HepG2 (cell line): ENCODE results near the gene NEDD4. TPM values are rescaled to one million over a fixed set of nuclear protein-coding genes. Genes with fewer than 3 reads are reported as not detected.
A peak's percentile ranks its signal among the peaks of the same experiment; 100 is the strongest.

Experiments used
- AKAP8 ChIP-seq: sonication (generic); formaldehyde crosslinking; IDR thresholded peaks from 2 replicates; pipeline ENCODE4 v1.5.1; 2020; ENCODE audit warnings: mild to moderate bottlenecking, missing genetic modification reagents
- ASH2L ChIP-seq: fragments of 300-600, 200-600 bp; sonication (generic); IDR thresholded peaks from 2 replicates; pipeline ENCODE4 v1.7.0; 2017; ENCODE audit warnings: low read depth, mild to moderate bottlenecking, moderate library complexity, mixed read lengths, low read length; ENCODE audit not compliant: insufficient read length
- CC2D1A ChIP-seq: sonication (generic); formaldehyde crosslinking; IDR thresholded peaks from 2 replicates; pipeline ENCODE4 v1.8.1; 2023; ENCODE audit warnings: mild to moderate bottlenecking, missing genetic modification reagents
- GFI1 ChIP-seq: sonication (generic); formaldehyde crosslinking; IDR thresholded peaks from 2 replicates; pipeline ENCODE4 v1.5.0; 2020; ENCODE audit warnings: missing genetic modification reagents, mild to moderate bottlenecking, borderline replicate concordance
- GMEB2 ChIP-seq: IDR thresholded peaks from 2 replicates; pipeline ENCODE4 v1.6.1; 2016; ENCODE audit warnings: missing biosample characterization, missing genetic modification reagents, low read depth
- MAF1 ChIP-seq: sonication (generic); formaldehyde crosslinking; IDR thresholded peaks from 2 replicates; pipeline ENCODE4 v1.5.0; 2020; ENCODE audit warnings: missing genetic modification reagents, borderline replicate concordance
- MEF2D ChIP-seq: sonication (generic); formaldehyde crosslinking; IDR thresholded peaks from 2 replicates; pipeline ENCODE4 v1.5.1; 2020; ENCODE audit warnings: mild to moderate bottlenecking, missing genetic modification reagents
- NFIB ChIP-seq: sonication (generic); formaldehyde crosslinking; IDR thresholded peaks from 2 replicates; pipeline ENCODE4 v1.9.0; 2021; ENCODE audit warnings: missing genetic modification reagents, mild to moderate bottlenecking, borderline replicate concordance
- NFKB2 ChIP-seq: sonication (generic); formaldehyde crosslinking; IDR thresholded peaks from 2 replicates; pipeline ENCODE4 v1.4.0; 2020; ENCODE audit warnings: missing genetic modification reagents, borderline replicate concordance
- NFRKB ChIP-seq: fragments of 450-650 bp; IDR thresholded peaks from 2 replicates; pipeline ENCODE4 v1.6.1; 2017
- ONECUT2 ChIP-seq: sonication (generic); formaldehyde crosslinking; IDR thresholded peaks from 2 replicates; pipeline ENCODE4 v1.4.0; 2020; ENCODE audit warnings: missing genetic modification reagents
- PITX1 ChIP-seq: sonication (generic); formaldehyde crosslinking; IDR thresholded peaks from 2 replicates; pipeline ENCODE4 v1.5.1; 2020; ENCODE audit warnings: mild to moderate bottlenecking, missing genetic modification reagents
- PRMT3 ChIP-seq: sonication (generic); formaldehyde crosslinking; IDR thresholded peaks from 2 replicates; pipeline ENCODE4 v1.8.1; 2022; ENCODE audit warnings: low read depth, mild to moderate bottlenecking, moderate library complexity, missing genetic modification reagents, borderline replicate concordance
- RARG ChIP-seq: sonication (generic); formaldehyde crosslinking; IDR thresholded peaks from 2 replicates; pipeline ENCODE4 v1.4.0; 2020; ENCODE audit warnings: low read depth, mild to moderate bottlenecking, missing genetic modification reagents
- SRSF4 ChIP-seq: fragments of 200-400 bp; formaldehyde crosslinking; IDR thresholded peaks from one replicate; pipeline ENCODE4 v1.6.1; 2018; ENCODE audit warnings: mild to moderate bottlenecking, low read depth, low read length, moderate library complexity; ENCODE audit not compliant: poor library complexity, severe bottlenecking
- YY1 ChIP-seq: IDR thresholded peaks from 2 replicates; pipeline ENCODE4 v1.6.1; 2011; ENCODE audit warnings: low read length, low read depth, moderate library complexity, mild to moderate bottlenecking; ENCODE audit not compliant: insufficient read depth, insufficient replicate concordance
- ZBTB25 ChIP-seq: IDR thresholded peaks from 2 replicates; pipeline ENCODE4 v1.6.1; 2018; ENCODE audit warnings: missing genetic modification reagents
- ZNF20 ChIP-seq: sonication (generic); formaldehyde crosslinking; IDR thresholded peaks from 2 replicates; pipeline ENCODE4 v1.4.0; 2020; ENCODE audit warnings: mild to moderate bottlenecking, moderate library complexity, missing genetic modification reagents
- ZNF275 ChIP-seq: sonication (generic); formaldehyde crosslinking; IDR thresholded peaks from 2 replicates; pipeline ENCODE4 v1.8.0; 2022; ENCODE audit warnings: missing genetic modification reagents, mild to moderate bottlenecking, inconsistent platforms, borderline replicate concordance
- ZNF337 ChIP-seq: sonication (generic); formaldehyde crosslinking; IDR thresholded peaks from 2 replicates; pipeline ENCODE4 v1.5.1; 2020; ENCODE audit warnings: missing genetic modification reagents, low read depth, mild to moderate bottlenecking, borderline replicate concordance
- ZNF343 ChIP-seq: sonication (generic); formaldehyde crosslinking; IDR thresholded peaks from 2 replicates; pipeline ENCODE4 v1.4.0; 2020; ENCODE audit warnings: mild to moderate bottlenecking, missing genetic modification reagents
- ZNF44 ChIP-seq: sonication (generic); formaldehyde crosslinking; IDR thresholded peaks from 2 replicates; pipeline ENCODE4 v1.5.1; 2020; ENCODE audit warnings: mild to moderate bottlenecking, missing genetic modification reagents
- ZNF451 ChIP-seq: sonication (generic); formaldehyde crosslinking; IDR thresholded peaks from 2 replicates; pipeline ENCODE4 v1.5.0; 2020; ENCODE audit warnings: mild to moderate bottlenecking, missing genetic modification reagents
- ZNF7 ChIP-seq: IDR thresholded peaks from 2 replicates; pipeline ENCODE4 v1.6.1; 2016; ENCODE audit warnings: missing biosample characterization, missing genetic modification reagents
- ZNF816 ChIP-seq: sonication (generic); formaldehyde crosslinking; IDR thresholded peaks from 2 replicates; pipeline ENCODE4 v1.8.0; 2022; ENCODE audit warnings: missing genetic modification reagents, mild to moderate bottlenecking, borderline replicate concordance
- polyA plus RNA-seq, 8 experiments: library from polyadenylated mRNA; depleted of rRNA in 3 of 8; stranded (reverse) in 7 of 8; unstranded in 1 of 8; fragments of >200 nt; fragmentation: Illumina TruSeq in 4 of 8; extraction: Trizol in 4 of 8; gene quantifications; 2 replicates each; pipeline versions ENCODE4 v1.2.1 to v1.2.3, GENCODE V29; 2011 to 2016; ENCODE audit warnings: low read depth in 4 of 8, missing spikeins in 1 of 8, mixed read lengths in 1 of 8; ENCODE audit not compliant: insufficient read depth in 1 of 8
- total RNA-seq, 5 experiments: library from RNA; depleted of rRNA; stranded (reverse); fragments of >200 nt; fragmentation: Illumina TruSeq; extraction: Trizol; gene quantifications; 2 replicates each; pipeline ENCODE4 v1.2.3, GENCODE V29; 2016; ENCODE audit warnings: low read depth in 1 of 5

Gene NEDD4
- total and polyA plus RNA-seq, 2 of the 13 experiments (the other 11 are each of a cell fraction or from before 2014, with no cell fraction given), result 10.4 to 13.0 TPM

DNA sequence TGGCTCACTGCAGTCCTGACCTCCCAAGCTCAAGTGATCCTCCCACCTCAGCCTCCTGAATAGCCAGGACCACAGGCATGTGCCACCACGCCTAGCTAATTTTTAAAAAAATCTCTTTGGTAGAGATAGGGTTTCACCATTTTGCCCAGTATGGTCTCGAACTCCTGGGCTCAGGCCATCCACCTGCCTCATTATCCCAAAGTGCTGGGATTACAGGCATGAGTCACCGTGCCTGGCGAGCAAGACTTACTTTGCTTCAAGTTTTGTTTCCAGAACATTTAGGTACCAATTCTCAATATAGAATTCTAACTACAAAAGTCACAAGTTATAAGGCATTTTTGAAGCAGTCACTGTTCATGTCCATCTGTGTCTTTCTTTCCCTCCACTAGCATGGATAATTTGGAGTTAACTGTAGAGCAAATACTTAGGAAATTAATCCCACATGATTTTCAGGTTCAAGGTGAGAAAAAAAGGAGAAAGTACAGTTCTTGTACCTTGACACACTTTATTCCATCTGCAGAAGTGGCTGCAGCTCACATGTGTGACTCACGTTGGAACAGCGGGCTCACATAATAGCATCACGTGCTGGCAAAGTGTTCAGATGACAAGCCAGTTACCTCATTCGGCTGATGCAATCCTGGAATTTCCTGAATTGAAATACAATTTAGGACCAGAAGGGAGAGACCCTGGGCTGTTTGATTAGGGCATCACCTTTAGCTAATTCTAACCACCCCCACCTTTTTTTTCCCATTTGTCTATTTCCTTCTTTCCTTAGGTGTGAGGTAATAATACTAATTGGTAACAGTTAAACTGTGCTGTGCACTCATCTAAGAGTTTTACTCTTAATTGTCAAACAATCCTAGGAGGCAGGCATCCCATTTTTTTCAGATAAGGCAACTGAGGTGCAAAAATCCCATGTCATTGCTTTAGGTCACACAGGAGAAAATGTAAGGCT is 46.9 kb upstream of the NEDD4 start (continued):
- TF ChIP-seq YY1 (no peak), ZNF44 (CRISPR knock-in tag) (0 out of 2 replicates have a peak, but pooled peaks have one; percentile 45), SRSF4 (no peak), ZBTB25 (CRISPR knock-in tag) (peak; percentile 86; the same call in 1 of the 2 replicates), NFIB (CRISPR knock-in tag) (no peak), AKAP8 (CRISPR knock-in tag) (no peak), NFRKB (no peak), ZNF7 (CRISPR knock-in tag) (no peak), ZNF275 (CRISPR knock-in tag) (no peak), ZNF451 (CRISPR knock-in tag) (no peak), ONECUT2 (CRISPR knock-in tag) (no peak), PRMT3 (CRISPR knock-in tag) (no peak), NFKB2 (CRISPR knock-in tag) (no peak), ZNF816 (no peak), ZNF20 (no peak), ZNF337 (CRISPR knock-in tag) (no peak), ZNF343 (0 out of 2 replicates have a peak, but pooled peaks have one; percentile 48), PITX1 (CRISPR knock-in tag) (peak; percentile 69; the same call in 1 of the 2 replicates), GMEB2 (CRISPR knock-in tag) (no peak), ASH2L (no peak), MEF2D (CRISPR knock-in tag) (no peak), RARG (CRISPR knock-in tag) (no peak), CC2D1A (no peak), GFI1 (CRISPR knock-in tag) (no peak), MAF1 (CRISPR knock-in tag) (no peak)
